ENCODE data around the gene GNB1L. TPM values are rescaled to one million over a fixed set of nuclear protein-coding genes. Genes with fewer than 3 reads are reported as not detected.

GNB1L gene
- total and polyA plus RNA-seq, 7 donors = 2.5 to 15.0 (median 5.3) TPM

GRCh38 chr22:19844377-19845053, 10.2 kb downstream of the GNB1L start:
- peaks cover 0 to 15% (median 11%) of the 10 kb centered on the region in 4 donors for H3K4me1 ChIP-seq
- intact Hi-C loops (cut with DNase I) = no loop called here
- peak overlapping the region in 3 of 4 donors; percentile 34 to 64 (median 34) for H3K27ac ChIP-seq

GRCh38 chr22:19843857-19844376, 10.8 kb downstream of the GNB1L start:
- TF ChIP-seq POLR2AphosphoS5 (IDR thresholded peaks at IDR 0.05) = no peak
- no peak for TF ChIP-seq EP300 (IDR thresholded peaks at IDR 0.05)
- TF ChIP-seq, protein P1, sequence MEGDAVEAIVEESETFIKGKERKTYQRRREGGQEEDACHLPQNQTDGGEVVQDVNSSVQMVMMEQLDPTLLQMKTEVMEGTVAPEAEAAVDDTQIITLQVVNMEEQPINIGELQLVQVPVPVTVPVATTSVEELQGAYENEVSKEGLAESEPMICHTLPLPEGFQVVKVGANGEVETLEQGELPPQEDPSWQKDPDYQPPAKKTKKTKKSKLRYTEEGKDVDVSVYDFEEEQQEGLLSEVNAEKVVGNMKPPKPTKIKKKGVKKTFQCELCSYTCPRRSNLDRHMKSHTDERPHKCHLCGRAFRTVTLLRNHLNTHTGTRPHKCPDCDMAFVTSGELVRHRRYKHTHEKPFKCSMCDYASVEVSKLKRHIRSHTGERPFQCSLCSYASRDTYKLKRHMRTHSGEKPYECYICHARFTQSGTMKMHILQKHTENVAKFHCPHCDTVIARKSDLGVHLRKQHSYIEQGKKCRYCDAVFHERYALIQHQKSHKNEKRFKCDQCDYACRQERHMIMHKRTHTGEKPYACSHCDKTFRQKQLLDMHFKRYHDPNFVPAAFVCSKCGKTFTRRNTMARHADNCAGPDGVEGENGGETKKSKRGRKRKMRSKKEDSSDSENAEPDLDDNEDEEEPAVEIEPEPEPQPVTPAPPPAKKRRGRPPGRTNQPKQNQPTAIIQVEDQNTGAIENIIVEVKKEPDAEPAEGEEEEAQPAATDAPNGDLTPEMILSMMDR (IDR thresholded peaks at IDR 0.05) = no peak
- TF ChIP-seq POLR2A (IDR thresholded peaks at IDR 0.05) = no peak
- intact Hi-C loops (cut with DNase I) = no loop called here

More at GRCh38 chr22:19844377-19845053, 10.2 kb downstream of the GNB1L start:
- Histone ChIP-seq H3K9me3 (no peaks in the 10 kb centered on the region), H3K27me3 (no peaks in the 10 kb centered on the region), H3K36me3 (peaks cover 0 to 7% (median 4%) of the 10 kb centered on the region in 4 donors), H3K4me3 (no peak overlapping the region)
- peak in 1 of 4 donors; percentile 15 for TF ChIP-seq POLR2AphosphoS5 (IDR thresholded peaks at IDR 0.05)
- no peak for TF ChIP-seq POLR2A (IDR thresholded peaks at IDR 0.05)
- peak; percentile 73 for DNase-seq
- 43 to 72% methylated on average over 18 of the region's 18 CpGs for WGBS, 2 donors

GRCh38 chr22:19843107-19843856, 11.4 kb downstream of the GNB1L start:
- DNase-seq = peak; percentile 46
- H3K9me3 ChIP-seq = no peaks in the 10 kb centered on the region
- peaks cover 0 to 7% (median 3%) of the 10 kb centered on the region in 4 donors for H3K36me3 ChIP-seq
- peaks cover 0 to 15% (median 11%) of the 10 kb centered on the region in 4 donors for H3K4me1 ChIP-seq
- 85 to 91% methylated on average over 27 of the region's 27 CpGs for WGBS, 2 donors
- TF ChIP-seq POLR2AphosphoS5 (IDR thresholded peaks at IDR 0.05) (no peak), EP300 (IDR thresholded peaks at IDR 0.05) (no peak), POLR2A (IDR thresholded peaks at IDR 0.05) (no peak)
- TF ChIP-seq, protein P1 (IDR thresholded peaks at IDR 0.05) = no peak
- H3K27ac ChIP-seq = peak overlapping the region in 1 of 4 donors; percentile 64
- no peaks in the 10 kb centered on the region for H3K27me3 ChIP-seq
- H3K4me3 ChIP-seq = no peak overlapping the region
- intact Hi-C loops (cut with DNase I) = no loop called here

More at GRCh38 chr22:19843857-19844376, 10.8 kb downstream of the GNB1L start:
- no peaks in the 10 kb centered on the region for H3K27me3 ChIP-seq
- peak overlapping the region in 3 of 4 donors; percentile 30 to 64 (median 34) for H3K27ac ChIP-seq
- peaks cover 0 to 7% (median 3%) of the 10 kb centered on the region in 4 donors for H3K36me3 ChIP-seq
- WGBS, 2 donors = 78 to 86% methylated on average over 11 of the region's 11 CpGs
- H3K4me3 ChIP-seq = no peak overlapping the region
- peaks cover 0 to 15% (median 11%) of the 10 kb centered on the region in 4 donors for H3K4me1 ChIP-seq
- peak; percentile 64 for DNase-seq
- no peaks in the 10 kb centered on the region for H3K9me3 ChIP-seq

GRCh38 chr22:19842393-19843106, 12.1 kb downstream of the GNB1L start:
- H3K4me1 ChIP-seq = peaks cover 0 to 15% (median 11%) of the 10 kb centered on the region in 4 donors
- intact Hi-C loops (cut with DNase I) = no loop called here
- peaks cover 0 to 7% (median 3%) of the 10 kb centered on the region in 4 donors for H3K36me3 ChIP-seq
- H3K9me3 ChIP-seq = no peaks in the 10 kb centered on the region
- DNase-seq = peak; percentile 40
- H3K27ac ChIP-seq = no peak overlapping the region
- H3K27me3 ChIP-seq = no peaks in the 10 kb centered on the region
- no peak overlapping the region for H3K4me3 ChIP-seq
- TF ChIP-seq, protein P1 (IDR thresholded peaks at IDR 0.05) = no peak
- TF ChIP-seq POLR2AphosphoS5 (IDR thresholded peaks at IDR 0.05) = no peak
- no peak for TF ChIP-seq EP300 (IDR thresholded peaks at IDR 0.05)
- TF ChIP-seq POLR2A (IDR thresholded peaks at IDR 0.05) = no peak
- 92 to 96% methylated on average over 12 of the region's 12 CpGs for WGBS, 2 donors
